Endothelial cell of umbilical vein (primary cell): ENCODE results near the gene TNFRSF14. TPM values are rescaled to one million over a fixed set of nuclear protein-coding genes. Genes with fewer than 3 reads are reported as not detected.

ENCODE experiments used
- BruUV-seq: library from RNA; stranded (reverse); fragments of 400-500 nt; replicated peaks from 2 replicates; lab custom pipeline; 2021; lab: Mats Ljungman, UMichigan
- CTCF ChIA-PET: fragments of 300-600, 350-600 bp; sonication (Branson Sonifier 250); formaldehyde crosslinking; loops from one replicate; lab custom pipeline; 2021; ENCODE audit warnings: antibody characterized with exemption, inconsistent platforms; lab: Charles Lee
- POLR2A ChIA-PET: fragments of 300-600, 350-600 bp; sonication (Branson Sonifier 250); formaldehyde crosslinking; loops from one replicate; lab custom pipeline; 2021; ENCODE audit warnings: antibody characterized with exemption, inconsistent platforms; lab: Charles Lee
- DNase-seq: peaks from one replicate; pipeline ENCODE4 v3.0.0-alpha.2; 2011; ENCODE audit warnings: low read depth, low spot score
- FAIRE-seq: peaks from 2 replicates; lab custom pipeline; 2011; peaks lifted over from hg19 to GRCh38; lab: Jason Lieb, UNC
- H2AFZ ChIP-seq: 2 replicates; pipeline ENCODE4 v1.6.0; 2012; ENCODE audit warnings: low read depth, low read length, control low read depth, inconsistent platforms
- H3K27ac ChIP-seq: 2 replicates; pipeline ENCODE4 v1.5.1; 2011; ENCODE audit warnings: low read depth, mild to moderate bottlenecking, control low read depth, low read length, moderate library complexity; ENCODE audit not compliant: insufficient read depth
- H3K27me3 ChIP-seq, 2 experiments: 2 replicates each; pipeline versions ENCODE4 v1.6.0 to v1.6.1; 2011; ENCODE audit warnings: low read length in 2 of 2, mixed read lengths in 1 of 2; ENCODE audit not compliant: control insufficient read depth in 2 of 2, insufficient read depth in 2 of 2
- H3K36me3 ChIP-seq, 2 experiments: 2 replicates in 1 of 2; 3 replicates in 1 of 2; pipeline ENCODE4 v1.5.1; 2011; ENCODE audit warnings: low read length in 2 of 2, mild to moderate bottlenecking in 1 of 2, moderate library complexity in 1 of 2; ENCODE audit not compliant: control insufficient read depth in 2 of 2, insufficient read depth in 2 of 2; ENCODE audit errors: extremely low read depth in 1 of 2
- H3K4me1 ChIP-seq: 3 replicates; pipeline ENCODE4 v1.5.1; 2011; ENCODE audit warnings: mild to moderate bottlenecking, low read length; ENCODE audit not compliant: control insufficient read depth, insufficient read depth; ENCODE audit errors: extremely low read depth
- H3K4me2 ChIP-seq: 2 replicates; pipeline ENCODE4 v1.6.1; 2011; ENCODE audit warnings: low read length, control low read depth, mixed read lengths; ENCODE audit not compliant: insufficient read depth
- H3K4me3 ChIP-seq, 3 experiments: fragments of 200-600 bp in 1 of 3; sonication (generic), shearing (Covaris generic) in 1 of 3; replicated peaks in 1 of 3; 2 replicates each; pipeline ENCODE4 v1.5.1; 2011 to 2016; ENCODE audit warnings: control low read depth in 3 of 3, low read length in 3 of 3, mild to moderate bottlenecking in 2 of 3, inconsistent platforms in 1 of 3, low read depth in 1 of 3, moderate library complexity in 1 of 3; ENCODE audit not compliant: insufficient read depth in 1 of 3
- H3K79me2 ChIP-seq: 2 replicates; pipeline ENCODE4 v1.6.0; 2012; ENCODE audit warnings: low read length, inconsistent platforms; ENCODE audit not compliant: control insufficient read depth, insufficient read depth
- H3K9ac ChIP-seq: replicated peaks from 2 replicates; pipeline ENCODE3; 2011; ENCODE audit warnings: low read length, control low read depth; ENCODE audit not compliant: insufficient read depth; ENCODE audit errors: extremely low read depth
- H3K9me1 ChIP-seq: replicated peaks from 3 replicates; pipeline ENCODE4 v1.6.0; 2011; ENCODE audit warnings: mild to moderate bottlenecking, low read length; ENCODE audit not compliant: control insufficient read depth, insufficient read depth; ENCODE audit errors: extremely low read depth
- H3K9me3 ChIP-seq: replicated peaks from 2 replicates; pipeline ENCODE4 v1.5.1; 2012; ENCODE audit warnings: low read length, inconsistent platforms; ENCODE audit not compliant: control insufficient read depth, insufficient read depth
- H4K20me1 ChIP-seq: replicated peaks from 2 replicates; pipeline ENCODE3; 2011; ENCODE audit warnings: mild to moderate bottlenecking, low read length; ENCODE audit not compliant: control insufficient read depth, insufficient read depth; ENCODE audit errors: extremely low read depth
- CTCF ChIP-seq, 2 donors: IDR thresholded peaks; 1 replicate in 1 of 2; 2 replicates in 1 of 2; pipeline ENCODE4 v1.5.1; 2011; ENCODE audit warnings: low read length in 2 of 2, mild to moderate bottlenecking in 2 of 2, moderate library complexity in 2 of 2, control low read depth in 1 of 2, inconsistent platforms in 1 of 2, low read depth in 1 of 2; ENCODE audit not compliant: insufficient read depth in 1 of 2; ENCODE audit errors: extremely low read depth in 1 of 2
- EZH2 ChIP-seq: IDR thresholded peaks from 2 replicates; pipeline ENCODE4 v1.6.1; 2012; ENCODE audit warnings: borderline replicate concordance, low read depth, mild to moderate bottlenecking, moderate library complexity, low read length, inconsistent platforms; ENCODE audit not compliant: severe bottlenecking
- FOS ChIP-seq: IDR thresholded peaks from 2 replicates; pipeline ENCODE4 v1.6.1; 2011; ENCODE audit warnings: mild to moderate bottlenecking, low read length, moderate library complexity, borderline replicate concordance; ENCODE audit not compliant: insufficient read depth
- GATA2 ChIP-seq: IDR thresholded peaks from 2 replicates; pipeline ENCODE4 v1.7.0; 2011; ENCODE audit warnings: low read depth, mild to moderate bottlenecking, moderate library complexity, mixed read lengths, low read length; ENCODE audit not compliant: insufficient read length, insufficient read depth
- JUN ChIP-seq: IDR thresholded peaks from 2 replicates; pipeline ENCODE4 v1.6.1; 2011; ENCODE audit warnings: borderline replicate concordance, low read depth; ENCODE audit not compliant: insufficient read length, insufficient read depth
- MYC ChIP-seq: IDR thresholded peaks from one replicate; pipeline ENCODE4 v1.6.1; 2011; ENCODE audit warnings: mild to moderate bottlenecking, low read depth, low read length
- POLR2A ChIP-seq: IDR thresholded peaks from 2 replicates; pipeline ENCODE4 v1.6.1; 2012; ENCODE audit warnings: low read depth, mild to moderate bottlenecking, control low read depth, low read length
- POLR2AphosphoS5 ChIP-seq: IDR thresholded peaks from 2 replicates; pipeline ENCODE4 v1.6.1; 2012; ENCODE audit warnings: low read depth, mild to moderate bottlenecking, control low read depth, low read length, moderate library complexity; ENCODE audit not compliant: insufficient read depth
- dilution Hi-C: fragments of 300-500 bp; cut with MboI; formaldehyde crosslinking; loops from one replicate; pipeline ENCODE4 v1.15.0; 2019; ENCODE audit warnings: low sequenced_read_pairs; ENCODE audit not compliant: extremely low pct_ligation_motif_present
- intact Hi-C: fragments of 100-400 bp; cut with micrococcal nuclease; formaldehyde crosslinking; loops from one replicate; pipeline ENCODE4 v1.10.0; 2022
- polyA plus RNA-seq, 4 experiments: library from polyadenylated mRNA; depleted of rRNA in 3 of 4; stranded (reverse) in 3 of 4; unstranded in 1 of 4; fragments of >200 nt; gene quantifications; 2 replicates each; pipeline versions ENCODE4 v1.2.1 to v1.2.3, GENCODE V29; 2011 to 2012; ENCODE audit warnings: missing spikeins in 1 of 4
- total RNA-seq: library from RNA; stranded (reverse); gene quantifications from 2 replicates; pipeline ENCODE4 v1.2.3, GENCODE V29; 2021
- TF ChIP-seq, protein P1 (sequence below): IDR thresholded peaks from 2 replicates; pipeline ENCODE4 v1.6.1; 2011; ENCODE audit not compliant: insufficient read depth, insufficient read length

TNFRSF14 gene
- total and polyA plus RNA-seq, 2 donors (not counting 3 experiments of a cell fraction or from before 2014, with no cell fraction given), result 40.9 to 49.4 TPM

- Histone ChIP-seq H2AFZ (no peak overlapping the region), H3K27me3 (no peaks in the 10 kb centered on the region), H3K27ac (no peak overlapping the region), H3K4me3 (no peak overlapping the region), H3K79me2 (peaks cover 32% of the 10 kb centered on the region), H4K20me1 (no peaks in the 10 kb centered on the region), H3K9ac (no peak overlapping the region), H3K4me1 (peaks cover 10% of the 10 kb centered on the region), H3K9me3 (no peaks in the 10 kb centered on the region), H3K9me1 (no peaks in the 10 kb centered on the region), H3K4me2 (no peak overlapping the region), H3K36me3 (peaks cover 6 to 43% of the 10 kb centered on the region in 2 experiments)
- no peak for FAIRE-seq
- CTCF ChIA-PET, result no interaction called here
- TF ChIP-seq POLR2AphosphoS5 (no peak), FOS (no peak), JUN (no peak), CTCF (IDR thresholded peaks at IDR 0.05; ENCODE audit: extremely low read depth in 1 of 2, insufficient read depth in 1 of 2, low read depth in 1 of 2, low read length in 2 of 2) (no peak), MYC (no peak), GATA2 (no peak), EZH2 (no peak), POLR2A (no peak)
- TF ChIP-seq, protein P1, sequence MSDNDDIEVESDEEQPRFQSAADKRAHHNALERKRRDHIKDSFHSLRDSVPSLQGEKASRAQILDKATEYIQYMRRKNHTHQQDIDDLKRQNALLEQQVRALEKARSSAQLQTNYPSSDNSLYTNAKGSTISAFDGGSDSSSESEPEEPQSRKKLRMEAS, result no peak
- POLR2A ChIA-PET, result no interaction called here
- BruUV-seq, result no TSS peak
- dilution Hi-C loops, result no loop called here
- no peak for DNase-seq
- intact Hi-C loops, result no loop called here
Measured at GRCh38 chr1:2520206-2520605, 36.0 kb upstream of the TNFRSF14 start.
